D341Med (cell line): ENCODE measurements around the gene PET100.

ENCODE experiments used
- DNase-seq: peaks from one replicate; pipeline ENCODE4 v3.0.0; 2012; ENCODE audit warnings: low spot score

The PET100 gene

GRCh38 chr19:7629347-7630054 lies at the start of gene PET100, which contains the start of gene XAB2:
Gene PET100 (plus strand): TSS chr19:7629793. CDS start chr19:7629834, 41 bp downstream.
Gene XAB2 (minus strand): TSS chr19:7629545. CDS start chr19:7629527, 18 bp downstream.
- DNase-seq, result peak; percentile 97

- peak; percentile 31 for DNase-seq
Measured at GRCh38 chr19:7582446-7582845, 47.1 kb upstream of the PET100 start.

- DNase-seq, result no peak
Measured at GRCh38 chr19:7589822-7590221, 39.8 kb upstream of the PET100 start.

- DNase-seq, result no peak
Measured at GRCh38 chr19:7590256-7590655, 39.3 kb upstream of the PET100 start.

- DNase-seq, result peak; percentile 95
Measured at GRCh38 chr19:7595466-7596133, 34.0 kb upstream of the PET100 start, which contains the start of gene CAMSAP3. Gene CAMSAP3 (plus strand): TSS chr19:7595863. CDS start chr19:7596003, 140 bp downstream.

GRCh38 chr19:7596211-7596937 lies 33.2 kb upstream of the PET100 start:
- DNase-seq, result peak; percentile 72

GRCh38 chr19:7597689-7598088 lies 31.9 kb upstream of the PET100 start:
- peak; percentile 10 for DNase-seq

GRCh38 chr19:7598180-7598579 lies 31.4 kb upstream of the PET100 start:
- no peak for DNase-seq

GRCh38 chr19:7600721-7601120 lies 28.9 kb upstream of the PET100 start:
- no peak for DNase-seq

- peak; percentile 13 for DNase-seq
Measured at GRCh38 chr19:7602240-7602934, 27.2 kb upstream of the PET100 start.

GRCh38 chr19:7602935-7603497 lies 26.6 kb upstream of the PET100 start:
- DNase-seq, result no peak

GRCh38 chr19:7603919-7604318 lies 25.7 kb upstream of the PET100 start:
- DNase-seq, result no peak

- DNase-seq, result no peak
Measured at GRCh38 chr19:7605490-7606222, 23.9 kb upstream of the PET100 start.

- no peak for DNase-seq
Measured at GRCh38 chr19:7606289-7606688, 23.3 kb upstream of the PET100 start.

GRCh38 chr19:7607212-7607873 lies 22.2 kb upstream of the PET100 start:
- no peak for DNase-seq

GRCh38 chr19:7607874-7608560 lies 21.6 kb upstream of the PET100 start:
- no peak for DNase-seq

GRCh38 chr19:7610491-7611240 lies 18.9 kb upstream of the PET100 start:
- DNase-seq, result no peak

- no peak for DNase-seq
Measured at GRCh38 chr19:7611541-7612279, 17.9 kb upstream of the PET100 start.
